ENCODE data around the gene PTP4A2. TPM values are rescaled to one million over a fixed set of nuclear protein-coding genes. Genes with fewer than 3 reads are reported as not detected.
"Not testable (repeated sequence)": the region's sequence is repeated elsewhere in the genome, so short reads cannot be mapped to it uniquely, and the experiment has no call there.

The PTP4A2 gene
- total RNA-seq, 1 donor from 2014 or later: 455 TPM

DNA sequence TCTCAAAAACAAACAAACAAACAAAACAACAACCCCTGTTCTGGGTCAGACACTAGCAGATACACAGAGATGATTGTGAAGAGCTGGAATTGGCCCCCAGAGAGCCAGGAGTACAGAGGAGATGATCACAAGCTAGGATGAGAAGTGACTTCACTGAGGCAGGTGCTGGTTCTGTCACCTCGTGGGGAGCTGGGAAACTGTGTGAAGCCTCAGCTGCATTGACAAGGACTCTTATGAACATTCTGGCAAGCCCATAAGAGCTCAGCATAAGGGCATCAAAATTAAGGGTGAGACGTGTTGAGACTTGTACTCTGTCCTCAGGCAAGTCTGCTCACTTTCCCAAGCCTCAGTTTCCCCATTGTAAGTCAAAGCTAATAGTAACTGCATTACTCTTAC lies 14.7 kb upstream of the PTP4A2 start:
- DNase-seq (ENCODE audit: low spot score in 2 of 2) (no peak), FAIRE-seq (no peak)

GRCh38 chr1:31951276-31951675 lies 13.1 kb upstream of the PTP4A2 start:
- DNase-seq (ENCODE audit: low spot score in 2 of 2): no peak
- FAIRE-seq: no peak

- no peak for DNase-seq (ENCODE audit: low spot score in 2 of 2)
- FAIRE-seq: no peak
These were observed 11.7 kb upstream of the PTP4A2 start for GRCh38 chr1:31949862-31950261.

- DNase-seq (ENCODE audit: low spot score in 2 of 2); FAIRE-seq: not testable (repeated sequence)
These were observed 7.5 kb upstream of the PTP4A2 start for GRCh38 chr1:31945677-31946076.

DNA sequence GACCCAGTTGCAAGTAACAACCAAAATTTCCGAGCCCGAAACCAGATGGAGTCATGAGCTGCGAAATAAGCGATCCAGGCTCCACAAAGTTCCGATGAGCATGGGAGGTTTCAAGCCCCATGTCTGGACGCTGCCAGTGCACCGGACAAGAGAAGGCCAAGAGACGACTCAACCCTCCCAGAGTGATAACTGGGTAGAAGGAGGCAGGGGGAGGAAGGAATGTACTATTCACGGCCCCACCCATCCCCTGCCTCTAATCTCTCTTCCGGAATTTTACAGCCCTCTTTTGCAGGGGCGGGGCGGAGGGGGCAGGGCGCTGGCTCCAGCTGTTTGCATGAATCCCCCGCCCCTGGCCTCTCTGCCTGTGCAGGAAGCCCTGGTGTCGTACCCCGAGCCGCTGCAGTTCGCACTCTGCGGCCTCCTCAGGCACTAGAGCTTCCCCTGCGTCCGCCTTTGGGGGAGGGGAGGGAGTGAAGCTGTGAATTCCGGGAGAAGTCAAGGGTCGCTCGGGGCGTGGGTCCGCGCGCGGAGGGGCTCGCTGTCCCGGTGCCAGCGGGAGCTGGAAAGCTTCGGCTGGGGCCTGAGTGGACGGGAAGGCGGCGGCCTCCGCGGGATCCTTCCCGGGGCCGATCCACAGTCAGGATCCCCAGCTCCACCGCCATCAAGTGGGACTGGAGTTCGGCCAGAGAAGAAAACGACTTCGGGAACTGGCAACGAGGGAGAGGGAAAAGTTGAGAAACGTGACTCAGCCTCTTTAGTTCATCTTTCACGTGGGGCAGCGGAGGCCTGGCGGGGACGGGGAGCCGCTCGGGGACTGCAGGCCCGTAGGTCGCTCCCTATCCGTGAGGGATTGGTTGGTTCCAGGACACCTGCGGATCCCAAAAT lies 6.3 kb upstream of the PTP4A2 start:
- no peak for FAIRE-seq

DNA sequence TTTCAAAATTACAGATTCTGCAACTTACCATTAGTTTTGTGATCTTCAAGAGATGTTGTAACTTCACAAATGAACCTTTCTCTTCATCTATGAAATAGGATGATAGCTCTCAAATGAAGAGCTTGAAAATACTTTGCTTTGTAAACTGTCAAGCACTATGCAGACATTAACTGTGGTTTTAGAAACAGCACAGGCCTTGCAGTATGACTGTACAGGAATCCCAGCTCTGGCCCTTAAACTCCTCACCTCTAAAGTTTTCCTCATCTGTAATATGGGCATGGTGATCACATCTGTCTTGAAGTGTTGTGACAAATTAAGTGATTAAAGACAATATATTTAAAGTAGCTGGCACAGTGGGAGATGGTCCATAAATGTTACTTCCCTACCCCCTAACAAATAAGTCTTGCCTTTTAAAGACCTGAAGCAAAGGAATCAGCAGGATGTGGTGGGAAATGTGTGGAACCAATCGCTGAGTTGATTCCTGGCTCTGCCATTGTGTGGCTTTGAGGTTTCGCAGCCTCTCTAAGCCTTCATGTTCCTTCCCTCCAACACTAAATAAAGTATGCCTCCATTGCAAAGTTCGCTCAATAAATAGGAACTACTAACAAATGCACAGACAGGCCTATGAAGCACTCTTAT lies 5.5 kb upstream of the PTP4A2 start:
- no peak for FAIRE-seq
- no peak for DNase-seq (ENCODE audit: low spot score in 2 of 2)

More for the DNA sequence above, 6.3 kb upstream of the PTP4A2 start:
- peak in 1 of 2 donors; percentile 70 for DNase-seq (ENCODE audit: low spot score in 2 of 2)

GRCh38 chr1:31942061-31942460 lies 3.9 kb upstream of the PTP4A2 start:
- not testable (repeated sequence) for DNase-seq (ENCODE audit: low spot score in 2 of 2); FAIRE-seq

DNA sequence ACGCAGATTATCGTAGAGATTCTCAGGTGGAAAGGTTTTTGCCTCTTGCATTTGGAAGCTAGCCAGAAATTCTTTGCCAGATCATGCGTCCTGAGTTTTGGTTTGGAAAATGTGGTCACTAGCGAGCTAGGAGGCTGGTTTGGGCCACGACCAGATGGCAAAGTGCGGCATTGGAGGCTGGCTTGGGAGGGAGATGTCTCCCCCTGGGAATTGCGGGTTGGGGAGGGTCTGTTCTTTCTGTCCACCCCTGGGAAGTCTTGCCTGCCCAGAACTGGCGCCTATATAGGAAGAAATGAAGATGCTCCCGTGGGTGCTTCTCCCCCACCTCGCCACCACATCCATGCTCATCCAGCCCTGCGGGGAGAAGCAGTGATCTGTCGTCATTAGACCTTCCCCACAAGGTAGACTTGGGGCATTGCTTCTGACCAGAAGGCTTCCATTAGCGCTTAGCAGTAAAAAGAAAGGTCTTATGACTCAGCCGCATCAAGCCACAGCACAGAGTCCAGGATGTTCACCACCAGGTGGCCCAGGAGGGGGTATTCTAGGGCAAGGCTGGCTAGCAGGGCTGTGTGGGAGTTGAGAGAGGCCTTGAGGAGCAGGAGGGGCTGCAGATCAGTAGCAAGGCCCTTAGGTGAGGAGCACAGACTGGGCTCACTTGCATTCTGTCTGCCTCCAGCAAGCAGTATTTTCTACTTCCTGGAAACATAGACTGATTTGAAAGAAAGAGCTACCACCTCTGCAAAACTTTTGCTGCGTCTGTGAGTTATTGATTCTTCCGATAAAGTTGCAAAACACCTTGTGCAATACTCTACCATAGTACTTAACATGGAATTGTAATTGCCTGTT lies 1.5 kb upstream of the PTP4A2 start:
- FAIRE-seq: no peak
- no peak for DNase-seq (ENCODE audit: low spot score in 2 of 2)

GRCh38 chr1:31937300-31938183 lies 626 bp downstream of the PTP4A2 start:
- FAIRE-seq (no peak), DNase-seq (ENCODE audit: low spot score in 2 of 2) (peak; percentile 83 to 87)

DNA sequence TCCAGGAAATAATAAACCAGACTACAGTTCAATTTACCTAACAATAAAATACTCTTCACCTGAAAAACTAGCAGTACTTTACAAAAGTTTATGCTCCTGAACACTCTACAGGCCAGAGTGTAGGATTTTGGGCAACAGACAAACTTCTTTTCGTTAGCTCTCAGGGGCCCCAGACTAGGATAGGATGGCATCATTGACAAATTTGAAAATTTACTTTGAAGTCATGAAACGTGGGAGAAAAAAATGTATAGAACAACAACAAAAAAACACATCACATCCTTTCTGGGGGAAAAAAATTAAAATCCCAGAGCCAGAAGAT lies 1.2 kb downstream of the PTP4A2 start:
- DNase-seq (ENCODE audit: low spot score in 2 of 2): no peak
- FAIRE-seq: no peak

DNA sequence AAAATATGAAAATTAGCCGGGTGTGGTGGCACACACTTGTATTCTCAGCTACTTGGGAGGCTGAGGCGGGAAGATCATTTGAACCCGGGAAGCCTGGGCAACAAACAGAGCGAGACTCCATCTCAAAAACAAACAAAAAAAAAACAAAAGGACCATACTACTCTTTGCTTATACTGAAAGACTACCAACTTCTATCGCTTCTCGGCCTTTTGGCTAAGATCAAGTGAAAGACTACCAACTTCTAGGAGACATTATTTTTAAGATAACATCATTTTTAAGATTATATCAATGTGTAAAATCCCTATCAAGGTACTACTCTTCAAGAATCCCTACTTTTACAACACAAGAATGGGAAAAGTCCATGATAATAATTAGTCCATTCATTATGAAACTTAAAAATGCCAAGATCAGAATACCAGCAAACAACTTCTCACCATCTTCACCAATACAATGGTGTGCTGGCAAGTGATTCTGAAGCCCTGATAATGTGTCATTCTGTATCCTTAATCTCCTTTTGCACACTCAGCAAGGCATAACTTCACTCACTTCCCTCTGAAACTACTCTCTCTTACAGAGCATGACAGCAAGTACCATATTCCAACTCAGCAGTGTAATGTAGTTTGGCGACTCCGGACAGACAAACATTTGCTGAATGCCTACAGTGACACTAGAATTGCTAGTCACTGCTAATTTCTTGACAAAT lies 1.7 kb downstream of the PTP4A2 start:
- FAIRE-seq (no peak), DNase-seq (ENCODE audit: low spot score in 2 of 2) (no peak)

DNA sequence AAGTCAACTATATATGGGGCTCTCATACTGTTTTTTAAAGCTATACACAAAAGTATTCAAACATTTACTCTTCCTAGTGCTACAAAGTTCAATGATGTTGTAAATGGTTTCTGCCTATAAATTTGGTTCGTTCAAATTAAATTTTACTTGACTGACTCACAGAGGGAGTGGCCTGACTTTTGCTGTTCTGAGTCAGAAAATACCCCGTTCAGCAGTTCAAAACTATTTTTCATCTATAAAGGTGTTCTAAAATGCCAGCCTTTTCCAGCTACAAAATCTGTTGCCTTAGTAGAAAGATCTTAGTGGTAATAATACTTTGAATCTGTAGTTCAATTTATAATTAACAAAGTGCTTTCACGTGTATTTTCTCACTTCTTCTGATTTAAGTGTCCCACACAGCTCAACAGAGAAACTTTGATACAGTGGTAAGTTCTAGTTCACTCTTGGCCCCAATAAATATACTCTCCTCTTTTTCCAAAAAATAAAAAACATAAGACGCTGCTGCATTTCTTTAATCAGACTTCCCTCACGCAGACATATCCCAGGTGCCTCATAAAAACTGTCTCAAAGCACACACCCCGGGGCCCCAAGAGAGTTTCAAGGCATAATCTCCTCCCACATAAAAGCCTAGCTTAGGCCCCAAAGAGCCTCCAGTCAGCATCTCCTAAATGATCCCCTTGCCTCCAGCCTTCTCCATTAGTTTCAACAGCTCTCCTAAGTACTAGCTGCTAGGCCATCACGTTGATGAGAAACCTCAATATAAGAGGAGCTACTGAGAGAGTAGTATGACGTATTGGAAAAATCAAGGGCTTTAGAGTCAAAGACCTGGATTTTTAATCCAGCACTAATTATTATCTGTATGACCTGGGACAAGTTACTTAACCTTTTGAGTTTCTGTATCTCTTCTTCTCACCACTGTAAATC lies 3.2 kb downstream of the PTP4A2 start:
- no peak for DNase-seq (ENCODE audit: low spot score in 2 of 2)
- FAIRE-seq: no peak

GRCh38 chr1:31932491-31933316 lies 5.5 kb downstream of the PTP4A2 start:
- no peak for DNase-seq (ENCODE audit: low spot score in 2 of 2)
- FAIRE-seq: no peak

- FAIRE-seq (peak; percentile 19), DNase-seq (ENCODE audit: low spot score in 2 of 2) (no peak)
These were observed 6.5 kb downstream of the PTP4A2 start for GRCh38 chr1:31931593-31932225.

DNA sequence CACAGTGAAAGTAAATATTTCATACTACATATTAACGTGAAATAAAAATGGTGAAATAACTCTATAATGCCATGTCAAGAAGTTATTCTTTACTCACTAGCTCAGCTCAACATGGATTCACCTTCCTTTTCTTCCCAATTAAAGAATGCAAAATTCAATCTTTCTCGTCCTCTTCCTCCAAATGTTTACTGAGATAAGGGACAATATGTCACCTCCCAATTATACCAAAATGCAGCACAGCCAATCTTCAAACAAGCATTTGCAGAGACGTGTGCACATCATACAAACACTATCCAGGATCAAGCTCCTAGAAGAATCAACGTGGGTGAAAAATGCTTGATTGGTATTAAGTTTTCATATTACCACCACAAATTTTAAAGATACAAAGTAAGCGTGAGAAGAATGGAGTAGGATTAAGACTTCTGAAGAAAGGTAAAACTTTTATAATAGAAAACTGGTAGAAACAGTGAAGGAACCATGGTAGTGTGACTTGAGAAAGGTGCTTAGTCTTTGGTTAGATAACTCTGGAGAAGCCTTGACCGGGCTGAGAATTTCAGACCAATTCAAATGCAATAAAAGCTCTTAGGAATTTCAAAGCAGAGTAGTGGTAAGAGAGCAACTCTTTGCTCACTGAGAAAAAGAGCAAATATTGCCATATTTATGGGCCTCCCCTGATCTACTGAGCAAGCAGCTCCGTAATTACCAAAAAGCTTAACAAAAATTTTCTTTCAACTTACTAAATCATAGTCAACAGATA lies 7.2 kb downstream of the PTP4A2 start:
- FAIRE-seq: no peak
- DNase-seq (ENCODE audit: low spot score in 2 of 2): no peak

DNA sequence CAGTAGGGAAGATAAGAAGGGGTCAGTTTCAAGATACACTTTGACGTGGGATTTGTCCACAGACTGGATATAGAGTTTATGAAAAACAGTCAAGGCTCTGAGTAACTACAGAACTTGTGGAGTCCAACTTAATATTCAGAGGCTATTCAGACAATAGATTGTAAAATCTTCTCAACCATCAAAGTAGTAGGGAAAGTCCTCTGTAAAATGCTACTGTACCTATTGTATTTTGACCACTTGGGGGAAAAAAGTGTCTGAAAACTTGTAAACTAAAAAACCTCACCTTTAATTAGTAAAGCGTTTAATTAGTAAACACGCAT lies 10.5 kb downstream of the PTP4A2 start:
- FAIRE-seq (no peak), DNase-seq (ENCODE audit: low spot score in 2 of 2) (no peak)
